ENCODE results near the gene PIK3IP1.

The PIK3IP1 gene

DNA sequence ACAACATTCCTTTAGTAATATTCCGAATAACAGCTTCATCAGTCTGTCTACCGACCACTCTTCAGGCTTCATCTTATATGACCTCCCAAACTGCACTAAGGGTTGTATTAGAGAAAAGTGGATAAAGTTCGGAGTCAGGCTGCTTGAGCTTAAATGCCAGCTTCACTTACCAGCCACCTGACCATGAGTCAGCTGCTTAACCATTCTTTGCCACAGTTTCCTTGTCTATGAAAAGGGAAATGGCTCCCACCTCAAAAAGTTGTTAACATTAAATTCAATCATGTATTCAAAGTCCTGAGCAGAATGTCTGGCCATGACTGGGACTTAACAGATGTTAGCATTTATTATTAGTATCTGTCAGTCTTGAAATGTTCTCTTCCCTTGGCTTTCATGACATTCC lies 59.3 kb downstream of the PIK3IP1 start:
- TF ChIP-seq, protein P1, sequence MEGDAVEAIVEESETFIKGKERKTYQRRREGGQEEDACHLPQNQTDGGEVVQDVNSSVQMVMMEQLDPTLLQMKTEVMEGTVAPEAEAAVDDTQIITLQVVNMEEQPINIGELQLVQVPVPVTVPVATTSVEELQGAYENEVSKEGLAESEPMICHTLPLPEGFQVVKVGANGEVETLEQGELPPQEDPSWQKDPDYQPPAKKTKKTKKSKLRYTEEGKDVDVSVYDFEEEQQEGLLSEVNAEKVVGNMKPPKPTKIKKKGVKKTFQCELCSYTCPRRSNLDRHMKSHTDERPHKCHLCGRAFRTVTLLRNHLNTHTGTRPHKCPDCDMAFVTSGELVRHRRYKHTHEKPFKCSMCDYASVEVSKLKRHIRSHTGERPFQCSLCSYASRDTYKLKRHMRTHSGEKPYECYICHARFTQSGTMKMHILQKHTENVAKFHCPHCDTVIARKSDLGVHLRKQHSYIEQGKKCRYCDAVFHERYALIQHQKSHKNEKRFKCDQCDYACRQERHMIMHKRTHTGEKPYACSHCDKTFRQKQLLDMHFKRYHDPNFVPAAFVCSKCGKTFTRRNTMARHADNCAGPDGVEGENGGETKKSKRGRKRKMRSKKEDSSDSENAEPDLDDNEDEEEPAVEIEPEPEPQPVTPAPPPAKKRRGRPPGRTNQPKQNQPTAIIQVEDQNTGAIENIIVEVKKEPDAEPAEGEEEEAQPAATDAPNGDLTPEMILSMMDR (IDR thresholded peaks at IDR 0.05; ENCODE audit: low read depth, low read length), result no peak
- H3K4me3 ChIP-seq (ENCODE audit: low read depth, low read length), result no peak overlapping the region
- DNase-seq (ENCODE audit: low read depth, low spot score), result no peak

More for the DNA sequence above, 59.3 kb downstream of the PIK3IP1 start:
- in situ Hi-C loops (cut with HindIII; ENCODE audit: low sequenced_read_pairs), result no loop called here
